Mesendoderm (in vitro differentiated cells): Measurements from ENCODE around the gene STOM. TPM values are rescaled to one million over a fixed set of nuclear protein-coding genes. Genes with fewer than 3 reads are reported as not detected.
A peak's percentile ranks its signal among the peaks of the same experiment; 100 is the strongest.

ENCODE experiments used
- DNase-seq: peaks from one replicate; pipeline ENCODE4 v3.0.0; 2013
- H2AK5ac ChIP-seq: 2 replicates; pipeline ENCODE4 v1.6.1; 2013; ENCODE audit warnings: low read length, inconsistent platforms
- H2BK120ac ChIP-seq: 2 replicates; pipeline ENCODE4 v1.6.1; 2013; ENCODE audit warnings: low read depth, mild to moderate bottlenecking, low read length, moderate library complexity, mixed read lengths
- H2BK15ac ChIP-seq: replicated peaks from 2 replicates; pipeline ENCODE4 v1.6.1; 2013; ENCODE audit warnings: low read depth, mild to moderate bottlenecking, moderate library complexity
- H2BK5ac ChIP-seq: 2 replicates; pipeline ENCODE4 v1.6.1; 2013; ENCODE audit warnings: low read length, inconsistent platforms
- H3K18ac ChIP-seq: 2 replicates; pipeline ENCODE4 v1.6.1; 2013; ENCODE audit warnings: mild to moderate bottlenecking, low read length, mixed read lengths
- H3K23ac ChIP-seq: one replicate; pipeline ENCODE4 v1.6.1; 2013; ENCODE audit warnings: low read length
- H3K27ac ChIP-seq: 2 replicates; pipeline ENCODE4 v1.5.1; 2013; ENCODE audit warnings: low read depth, mild to moderate bottlenecking, inconsistent platforms, low read length, moderate library complexity
- H3K27me3 ChIP-seq: 2 replicates; pipeline ENCODE4 v1.6.1; 2013; ENCODE audit warnings: low read length, control low read depth, mild to moderate bottlenecking, inconsistent platforms; ENCODE audit not compliant: insufficient read depth, poor library complexity
- H3K36me3 ChIP-seq: 2 replicates; pipeline ENCODE4 v1.6.1; 2013; ENCODE audit warnings: low read length, inconsistent platforms; ENCODE audit not compliant: control insufficient read depth, insufficient read depth
- H3K4ac ChIP-seq: one replicate; pipeline ENCODE4 v1.6.1; 2013; ENCODE audit warnings: low read depth, mild to moderate bottlenecking, low read length, moderate library complexity
- H3K4me1 ChIP-seq: 2 replicates; pipeline ENCODE4 v1.6.1; 2013; ENCODE audit warnings: low read depth, low read length, inconsistent platforms; ENCODE audit not compliant: control insufficient read depth
- H3K4me2 ChIP-seq: 2 replicates; pipeline ENCODE4 v1.6.1; 2013; ENCODE audit warnings: low read length
- H3K4me3 ChIP-seq: 2 replicates; pipeline ENCODE4 v1.5.1; 2013; ENCODE audit warnings: mild to moderate bottlenecking, low read length
- H3K56ac ChIP-seq: one replicate; pipeline ENCODE4 v1.6.1; 2013; ENCODE audit warnings: low read length
- H3K79me1 ChIP-seq: 2 replicates; pipeline ENCODE4 v1.6.1; 2013; ENCODE audit warnings: low read length, inconsistent platforms
- H3K79me2 ChIP-seq: 2 replicates; pipeline ENCODE4 v1.6.1; 2013; ENCODE audit warnings: mild to moderate bottlenecking, low read length; ENCODE audit not compliant: control insufficient read depth, insufficient read depth
- H3K9ac ChIP-seq: 2 replicates; pipeline ENCODE4 v1.6.1; 2013; ENCODE audit warnings: low read length, inconsistent platforms
- H4K5ac ChIP-seq: one replicate; pipeline ENCODE4 v1.6.1; 2013; ENCODE audit warnings: low read length
- H4K8ac ChIP-seq: one replicate; pipeline ENCODE4 v1.6.1; 2013; ENCODE audit warnings: low read depth, mild to moderate bottlenecking, control low read depth, low read length, moderate library complexity
- WGBS: extraction: QIAGEN DNeasy Blood & Tissue Kit; methylation state at CpG from one replicate; pipeline ENCODE4 v1.1.7; 2013; ENCODE audit warnings: low lambda C conversion rate, missing lambda C conversion rate; ENCODE audit not compliant: insufficient coverage; ENCODE audit errors: extremely low coverage; 5-methylcytosine and 5-hydroxymethylcytosine counted together
- polyA plus RNA-seq, 2 experiments: library from polyadenylated mRNA; stranded (reverse); fragments of 200-250 nt; gene quantifications; one replicate each; pipeline ENCODE4 v1.2.3, GENCODE V29; 2013

Gene STOM, protein sequence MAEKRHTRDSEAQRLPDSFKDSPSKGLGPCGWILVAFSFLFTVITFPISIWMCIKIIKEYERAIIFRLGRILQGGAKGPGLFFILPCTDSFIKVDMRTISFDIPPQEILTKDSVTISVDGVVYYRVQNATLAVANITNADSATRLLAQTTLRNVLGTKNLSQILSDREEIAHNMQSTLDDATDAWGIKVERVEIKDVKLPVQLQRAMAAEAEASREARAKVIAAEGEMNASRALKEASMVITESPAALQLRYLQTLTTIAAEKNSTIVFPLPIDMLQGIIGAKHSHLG
- 23.0 TPM for polyA plus RNA-seq (2013, experiment 1 of 2)
- polyA plus RNA-seq (2013, experiment 2 of 2) = 22.2 TPM

DNA sequence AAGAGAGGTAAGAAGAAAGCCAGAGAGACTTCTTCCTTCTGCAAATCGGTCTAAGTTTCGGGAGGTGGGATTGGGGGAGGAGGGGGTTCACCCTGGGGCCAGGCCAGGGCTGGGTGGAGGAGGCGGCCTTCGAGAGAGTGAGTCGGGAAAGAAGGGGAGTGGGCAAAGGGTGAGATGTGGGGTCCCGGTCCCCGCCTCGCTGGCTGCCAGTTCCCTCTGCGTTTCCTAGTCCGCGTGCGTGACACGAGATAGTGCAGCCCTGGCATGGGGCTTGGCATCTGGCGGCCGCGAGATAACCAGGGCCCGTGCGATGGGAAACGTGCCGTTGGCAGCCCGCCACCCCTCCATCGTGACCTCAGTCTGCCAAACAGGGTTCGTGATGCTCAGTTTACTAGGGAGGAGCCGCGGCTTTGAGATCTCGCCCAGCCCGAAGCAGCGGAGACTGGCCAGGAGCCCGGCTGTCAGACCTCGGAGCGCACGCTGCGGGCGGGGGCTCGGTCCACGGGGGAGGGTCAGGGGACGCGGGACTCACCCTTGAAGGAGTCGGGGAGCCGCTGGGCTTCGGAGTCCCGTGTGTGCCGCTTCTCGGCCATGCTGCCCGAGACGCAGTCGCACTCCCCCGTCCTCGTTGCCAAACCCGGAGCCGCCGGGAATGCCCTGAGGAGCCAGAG, at the start of gene STOM:
STOM (minus strand) TSS at position 656 of the 671 bp plus-strand sequence; CDS start at position 593, 63 bp downstream.
- peak within 1 kb of the TSS; percentile 34 for H3K18ac ChIP-seq
- H3K4ac ChIP-seq = no peak within 1 kb of the TSS
- WGBS = no CpG with 5 or more reads among the region's 52 CpGs
- no peaks in the 10 kb centered on the region for H3K36me3 ChIP-seq
- peaks cover 3% of the 10 kb centered on the region for H3K4me1 ChIP-seq
- H3K27me3 ChIP-seq = no peaks in the 10 kb centered on the region
- H4K5ac ChIP-seq = no peak within 1 kb of the TSS
- no peak for DNase-seq
- no peak within 1 kb of the TSS for H2BK15ac ChIP-seq
- peak within 1 kb of the TSS; percentile 86 for H3K56ac ChIP-seq
- no peak within 1 kb of the TSS for H2BK120ac ChIP-seq
- no peak within 1 kb of the TSS for H4K8ac ChIP-seq
- peak within 1 kb of the TSS; percentile 77 for H3K9ac ChIP-seq
- H2AK5ac ChIP-seq = peak within 1 kb of the TSS; percentile 36
- H3K79me2 ChIP-seq = no peaks in the 10 kb centered on the region
- no peak within 1 kb of the TSS for H3K23ac ChIP-seq
- H3K27ac ChIP-seq = no peak within 1 kb of the TSS
- H3K4me2 ChIP-seq = peak within 1 kb of the TSS; percentile 75
- H3K79me1 ChIP-seq = no peaks in the 10 kb centered on the region
- H2BK5ac ChIP-seq = peak within 1 kb of the TSS; percentile 67
- peak within 1 kb of the TSS; percentile 38 for H3K4me3 ChIP-seq

GRCh38 chr9:121411993-121412392, 41.9 kb upstream of the STOM start:
- Histone ChIP-seq H3K18ac (no peak overlapping the region), H4K8ac (no peak overlapping the region), H2BK5ac (no peak overlapping the region), H3K79me1 (no peaks in the 10 kb centered on the region), H3K79me2 (no peaks in the 10 kb centered on the region), H2BK120ac (no peak overlapping the region), H3K4ac (no peak overlapping the region), H3K36me3 (no peaks in the 10 kb centered on the region), H3K27me3 (no peaks in the 10 kb centered on the region), H3K4me3 (no peak overlapping the region), H3K4me1 (no peaks in the 10 kb centered on the region), H3K23ac (no peak overlapping the region), H3K9ac (no peak overlapping the region), H3K56ac (no peak overlapping the region), H2AK5ac (no peak overlapping the region), H2BK15ac (no peak overlapping the region), H3K27ac (no peak overlapping the region), H3K4me2 (no peak overlapping the region), H4K5ac (no peak overlapping the region)
- DNase-seq = no peak
- no CpG with 5 or more reads among the region's 3 CpGs for WGBS

DNA sequence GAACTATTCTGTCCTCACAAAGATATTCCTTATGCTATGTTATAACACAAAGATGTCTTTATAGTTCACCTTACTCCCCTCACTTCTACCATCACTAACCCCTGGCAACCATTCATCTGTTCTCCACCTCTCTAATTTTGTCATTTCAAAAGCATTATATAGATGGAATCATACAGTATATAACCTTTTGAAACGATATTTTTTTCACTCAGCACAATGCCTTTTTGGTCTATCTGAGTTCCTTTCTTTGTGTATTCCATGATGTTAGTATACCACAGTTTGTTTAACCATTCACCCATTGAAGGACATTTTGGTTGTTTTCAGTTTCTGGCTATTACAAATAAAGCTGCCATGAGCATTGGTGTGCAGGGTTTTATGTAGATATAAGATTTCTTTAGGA, 35.8 kb upstream of the STOM start:
- no peak for DNase-seq
- H3K27ac ChIP-seq = no peak overlapping the region
- H3K4me3 ChIP-seq = no peak overlapping the region
- no peaks in the 10 kb centered on the region for H3K79me1 ChIP-seq
- H2BK15ac ChIP-seq = no peak overlapping the region
- WGBS = no CpG with 5 or more reads among the region's 1 CpG
- H3K9ac ChIP-seq = no peak overlapping the region
- no peak overlapping the region for H4K8ac ChIP-seq
- H3K18ac ChIP-seq = no peak overlapping the region
- no peaks in the 10 kb centered on the region for H3K4me1 ChIP-seq
- H3K79me2 ChIP-seq = no peaks in the 10 kb centered on the region
- no peaks in the 10 kb centered on the region for H3K36me3 ChIP-seq
- no peak overlapping the region for H3K4me2 ChIP-seq
- no peaks in the 10 kb centered on the region for H3K27me3 ChIP-seq
- H2BK120ac ChIP-seq = no peak overlapping the region
- no peak overlapping the region for H2BK5ac ChIP-seq
- no peak overlapping the region for H4K5ac ChIP-seq
- no peak overlapping the region for H3K4ac ChIP-seq
- no peak overlapping the region for H2AK5ac ChIP-seq
- no peak overlapping the region for H3K56ac ChIP-seq
- H3K23ac ChIP-seq = no peak overlapping the region

GRCh38 chr9:121404906-121405305, 34.9 kb upstream of the STOM start:
- H4K5ac ChIP-seq = no peak overlapping the region
- H3K36me3 ChIP-seq = no peaks in the 10 kb centered on the region
- no peaks in the 10 kb centered on the region for H3K79me2 ChIP-seq
- H3K79me1 ChIP-seq = no peaks in the 10 kb centered on the region
- WGBS = no CpG with 5 or more reads among the region's 2 CpGs
- H3K4me3 ChIP-seq = no peak overlapping the region
- no peak overlapping the region for H2AK5ac ChIP-seq
- no peak overlapping the region for H2BK5ac ChIP-seq
- no peak overlapping the region for H3K9ac ChIP-seq
- H3K4ac ChIP-seq = no peak overlapping the region
- no peaks in the 10 kb centered on the region for H3K27me3 ChIP-seq
- no peak overlapping the region for H4K8ac ChIP-seq
- H3K18ac ChIP-seq = no peak overlapping the region
- no peak overlapping the region for H3K23ac ChIP-seq
- no peak overlapping the region for H3K27ac ChIP-seq
- no peak overlapping the region for H3K4me2 ChIP-seq
- no peaks in the 10 kb centered on the region for H3K4me1 ChIP-seq
- no peak overlapping the region for H2BK120ac ChIP-seq
- no peak for DNase-seq
- no peak overlapping the region for H2BK15ac ChIP-seq
- H3K56ac ChIP-seq = no peak overlapping the region

- H3K4me3 ChIP-seq = no peak overlapping the region
- no peak overlapping the region for H3K4ac ChIP-seq
- H3K4me2 ChIP-seq = no peak overlapping the region
- H3K56ac ChIP-seq = no peak overlapping the region
- no peak overlapping the region for H3K18ac ChIP-seq
- no peak overlapping the region for H2AK5ac ChIP-seq
- H2BK15ac ChIP-seq = no peak overlapping the region
- no peaks in the 10 kb centered on the region for H3K79me2 ChIP-seq
- no peaks in the 10 kb centered on the region for H3K4me1 ChIP-seq
- no peak overlapping the region for H2BK5ac ChIP-seq
- no peak overlapping the region for H3K9ac ChIP-seq
- no peak overlapping the region for H3K27ac ChIP-seq
- H4K5ac ChIP-seq = no peak overlapping the region
- no peaks in the 10 kb centered on the region for H3K79me1 ChIP-seq
- H2BK120ac ChIP-seq = no peak overlapping the region
- no peaks in the 10 kb centered on the region for H3K27me3 ChIP-seq
- DNase-seq = peak; percentile 76
- H3K23ac ChIP-seq = no peak overlapping the region
- H3K36me3 ChIP-seq = no peaks in the 10 kb centered on the region
- H4K8ac ChIP-seq = no peak overlapping the region
- WGBS = no CpG with 5 or more reads among the region's 9 CpGs
Observed at GRCh38 chr9:121399883-121400607, 30.0 kb upstream of the STOM start.
